Chondrocyte (in vitro differentiated cells): ENCODE results near the gene CDT1. TPM values are rescaled to one million over a fixed set of nuclear protein-coding genes. Genes with fewer than 3 reads are reported as not detected.

Experiments
- DNase-seq: peaks from one replicate; pipeline ENCODE4 v3.0.0; 2021; ENCODE audit warnings: mixed read lengths, low spot score
- H3K27ac Mint-ChIP-seq: one replicate; pipeline ENCODE4 v1.8.0; 2021; ENCODE audit warnings: mild to moderate bottlenecking, moderate library complexity, mixed read lengths; ENCODE audit not compliant: unreplicated experiment
- H3K27me3 Mint-ChIP-seq: 2 replicates; pipeline ENCODE4 v1.8.0; 2021; ENCODE audit warnings: low read depth, mixed read lengths
- H3K36me3 Mint-ChIP-seq: 2 replicates; pipeline ENCODE4 v1.8.0; 2021; ENCODE audit warnings: low read depth, mixed read lengths
- H3K4me1 Mint-ChIP-seq: 2 replicates; pipeline ENCODE4 v1.8.0; 2021; ENCODE audit warnings: low read depth, mild to moderate bottlenecking, mixed read lengths
- H3K4me3 Mint-ChIP-seq: one replicate; pipeline ENCODE4 v1.8.0; 2021; ENCODE audit warnings: mild to moderate bottlenecking, moderate library complexity, mixed read lengths; ENCODE audit not compliant: unreplicated experiment
- H3K9me3 Mint-ChIP-seq: 2 replicates; pipeline ENCODE4 v1.8.0; 2021; ENCODE audit warnings: low read depth, mixed read lengths
- total RNA-seq: library from RNA; stranded (reverse); gene quantifications from 3 replicates; pipeline ENCODE4 v1.2.1, GENCODE V29; 2021
- TF ChIP-seq, protein P1 (sequence below): fragments of 200-600 bp; sonication (generic); IDR thresholded peaks from 2 replicates; pipeline ENCODE4 v1.5.0; 2021; ENCODE audit warnings: antibody characterized with exemption, mild to moderate bottlenecking, moderate library complexity

CDT1 gene
- total RNA-seq, 1 donor from 2014 or later: 3.7 TPM

- Mint-ChIP-seq H3K27ac (no peak overlapping the region), H3K9me3 (no peaks in the 10 kb centered on the region), H3K4me3 (peak overlapping the region; percentile 62), H3K4me1 (peaks cover 3% of the 10 kb centered on the region), H3K36me3 (no peaks in the 10 kb centered on the region), H3K27me3 (no peaks in the 10 kb centered on the region)
- TF ChIP-seq, protein P1, sequence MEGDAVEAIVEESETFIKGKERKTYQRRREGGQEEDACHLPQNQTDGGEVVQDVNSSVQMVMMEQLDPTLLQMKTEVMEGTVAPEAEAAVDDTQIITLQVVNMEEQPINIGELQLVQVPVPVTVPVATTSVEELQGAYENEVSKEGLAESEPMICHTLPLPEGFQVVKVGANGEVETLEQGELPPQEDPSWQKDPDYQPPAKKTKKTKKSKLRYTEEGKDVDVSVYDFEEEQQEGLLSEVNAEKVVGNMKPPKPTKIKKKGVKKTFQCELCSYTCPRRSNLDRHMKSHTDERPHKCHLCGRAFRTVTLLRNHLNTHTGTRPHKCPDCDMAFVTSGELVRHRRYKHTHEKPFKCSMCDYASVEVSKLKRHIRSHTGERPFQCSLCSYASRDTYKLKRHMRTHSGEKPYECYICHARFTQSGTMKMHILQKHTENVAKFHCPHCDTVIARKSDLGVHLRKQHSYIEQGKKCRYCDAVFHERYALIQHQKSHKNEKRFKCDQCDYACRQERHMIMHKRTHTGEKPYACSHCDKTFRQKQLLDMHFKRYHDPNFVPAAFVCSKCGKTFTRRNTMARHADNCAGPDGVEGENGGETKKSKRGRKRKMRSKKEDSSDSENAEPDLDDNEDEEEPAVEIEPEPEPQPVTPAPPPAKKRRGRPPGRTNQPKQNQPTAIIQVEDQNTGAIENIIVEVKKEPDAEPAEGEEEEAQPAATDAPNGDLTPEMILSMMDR: no peak
- no peak for DNase-seq
These were observed 1.2 kb downstream of the CDT1 start for GRCh38 chr16:88804552-88805339.

DNA sequence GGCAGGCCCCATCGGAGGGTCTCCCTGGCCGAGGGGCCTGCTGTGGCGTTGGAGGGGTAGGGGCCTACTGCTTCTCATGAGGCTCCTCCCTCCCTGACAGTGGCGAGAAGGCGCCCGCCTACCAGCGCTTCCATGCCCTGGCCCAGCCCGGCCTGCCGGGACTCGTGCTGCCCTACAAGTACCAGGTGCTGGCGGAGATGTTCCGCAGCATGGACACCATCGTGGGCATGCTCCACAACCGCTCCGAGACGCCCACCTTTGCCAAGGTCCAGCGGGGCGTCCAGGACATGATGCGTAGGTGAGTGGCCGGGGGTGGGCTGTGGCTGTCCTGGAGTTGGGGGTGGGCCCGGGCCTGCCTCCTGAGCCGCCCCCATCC lies 1.7 kb downstream of the CDT1 start:
- Mint-ChIP-seq H3K4me3 (no peak overlapping the region), H3K9me3 (no peaks in the 10 kb centered on the region), H3K27me3 (no peaks in the 10 kb centered on the region), H3K27ac (no peak overlapping the region), H3K4me1 (peaks cover 7% of the 10 kb centered on the region), H3K36me3 (no peaks in the 10 kb centered on the region)
- no peak for DNase-seq
- TF ChIP-seq, protein P1: no peak

DNA sequence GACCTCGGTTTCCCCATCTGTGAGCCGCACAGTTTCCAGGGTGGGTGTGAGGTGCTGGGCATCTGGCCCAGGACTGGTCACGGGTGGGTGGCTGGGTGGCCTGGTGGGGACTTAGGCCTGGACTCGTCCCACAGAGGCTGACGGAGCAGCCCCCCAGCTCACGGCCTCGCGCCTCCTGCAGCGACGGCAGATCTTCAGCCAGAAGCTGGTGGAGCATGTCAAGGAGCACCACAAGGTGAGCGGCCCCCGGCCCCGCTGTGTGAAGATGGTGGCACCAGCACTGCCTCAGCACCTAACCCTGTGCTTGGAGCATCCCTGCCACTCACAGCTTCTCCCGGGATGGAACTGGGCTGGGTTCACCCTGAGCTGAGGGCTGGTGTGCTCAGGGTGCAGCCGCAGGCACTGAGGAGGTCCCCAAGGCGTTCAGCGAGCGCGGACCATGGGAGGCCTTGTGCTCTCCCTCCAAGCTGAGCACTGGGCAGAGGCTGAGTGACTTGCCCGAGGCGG lies 2.4 kb downstream of the CDT1 start:
- no peaks in the 10 kb centered on the region for H3K9me3 Mint-ChIP-seq
- H3K36me3 Mint-ChIP-seq: no peaks in the 10 kb centered on the region
- no peak overlapping the region for H3K27ac Mint-ChIP-seq
- DNase-seq: peak; percentile 93
- H3K4me1 Mint-ChIP-seq: peaks cover 13% of the 10 kb centered on the region
- H3K4me3 Mint-ChIP-seq: no peak overlapping the region
- TF ChIP-seq, protein P1: no peak
- no peaks in the 10 kb centered on the region for H3K27me3 Mint-ChIP-seq

DNA sequence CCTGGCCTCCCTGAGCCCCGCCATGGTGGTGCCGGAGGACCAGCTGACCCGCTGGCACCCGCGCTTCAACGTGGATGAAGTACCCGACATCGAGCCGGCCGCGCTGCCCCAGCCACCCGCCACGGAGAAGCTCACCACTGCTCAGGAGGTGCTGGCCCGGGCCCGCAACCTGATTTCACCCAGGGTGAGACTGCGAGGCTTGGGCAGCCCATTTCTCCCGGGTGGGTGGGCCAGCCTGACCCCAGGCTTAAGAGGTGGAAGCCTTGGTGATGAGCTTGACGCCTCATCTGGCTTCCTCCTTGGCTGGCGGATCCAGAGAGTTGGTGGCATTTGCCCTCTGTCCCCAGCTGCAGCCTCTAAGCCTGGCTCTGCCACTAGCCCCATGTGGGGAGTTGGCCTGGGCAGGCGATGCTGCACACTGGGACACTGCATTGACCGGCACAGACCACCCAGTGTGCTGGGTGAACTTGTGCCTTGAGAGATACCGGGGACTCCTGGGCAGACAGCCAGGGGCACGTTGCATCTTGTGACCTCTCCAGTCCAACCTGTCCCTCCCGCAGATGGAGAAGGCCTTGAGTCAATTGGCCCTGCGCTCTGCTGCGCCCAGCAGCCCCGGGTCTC lies 3.0 kb downstream of the CDT1 start:
- peak; percentile 93 for DNase-seq
- no peaks in the 10 kb centered on the region for H3K36me3 Mint-ChIP-seq
- peaks cover 15% of the 10 kb centered on the region for H3K4me1 Mint-ChIP-seq
- H3K4me3 Mint-ChIP-seq: no peak overlapping the region
- no peak overlapping the region for H3K27ac Mint-ChIP-seq
- no peaks in the 10 kb centered on the region for H3K27me3 Mint-ChIP-seq
- TF ChIP-seq, protein P1: no peak
- H3K9me3 Mint-ChIP-seq: no peaks in the 10 kb centered on the region

DNA sequence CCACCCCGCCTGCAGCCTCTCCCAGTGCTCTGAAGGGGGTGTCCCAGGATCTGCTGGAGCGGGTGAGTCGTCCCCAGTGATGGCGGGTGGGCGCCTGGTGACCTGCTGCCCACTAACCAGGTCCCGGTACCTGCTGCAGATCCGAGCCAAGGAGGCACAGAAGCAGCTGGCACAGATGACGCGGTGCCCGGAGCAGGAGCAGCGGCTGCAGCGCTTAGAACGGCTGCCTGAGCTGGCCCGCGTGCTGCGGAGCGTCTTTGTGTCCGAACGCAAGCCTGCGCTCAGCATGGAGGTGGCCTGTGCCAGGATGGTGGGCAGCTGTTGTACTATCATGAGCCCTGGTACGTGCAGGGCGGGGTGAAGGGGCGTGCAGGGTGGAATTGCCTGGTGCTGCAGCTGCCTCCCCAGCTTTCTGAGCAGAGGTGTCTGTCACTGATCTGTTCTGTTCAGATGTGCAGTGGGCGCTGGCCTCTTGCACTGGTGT lies 3.6 kb downstream of the CDT1 start:
- TF ChIP-seq, protein P1: no peak
- DNase-seq: no peak
- H3K9me3 Mint-ChIP-seq: no peaks in the 10 kb centered on the region
- peaks cover 17% of the 10 kb centered on the region for H3K4me1 Mint-ChIP-seq
- H3K27me3 Mint-ChIP-seq: no peaks in the 10 kb centered on the region
- no peak overlapping the region for H3K27ac Mint-ChIP-seq
- H3K36me3 Mint-ChIP-seq: no peaks in the 10 kb centered on the region
- H3K4me3 Mint-ChIP-seq: no peak overlapping the region
